ENCODE measurements around the gene QSOX1.

Gene QSOX1

DNA sequence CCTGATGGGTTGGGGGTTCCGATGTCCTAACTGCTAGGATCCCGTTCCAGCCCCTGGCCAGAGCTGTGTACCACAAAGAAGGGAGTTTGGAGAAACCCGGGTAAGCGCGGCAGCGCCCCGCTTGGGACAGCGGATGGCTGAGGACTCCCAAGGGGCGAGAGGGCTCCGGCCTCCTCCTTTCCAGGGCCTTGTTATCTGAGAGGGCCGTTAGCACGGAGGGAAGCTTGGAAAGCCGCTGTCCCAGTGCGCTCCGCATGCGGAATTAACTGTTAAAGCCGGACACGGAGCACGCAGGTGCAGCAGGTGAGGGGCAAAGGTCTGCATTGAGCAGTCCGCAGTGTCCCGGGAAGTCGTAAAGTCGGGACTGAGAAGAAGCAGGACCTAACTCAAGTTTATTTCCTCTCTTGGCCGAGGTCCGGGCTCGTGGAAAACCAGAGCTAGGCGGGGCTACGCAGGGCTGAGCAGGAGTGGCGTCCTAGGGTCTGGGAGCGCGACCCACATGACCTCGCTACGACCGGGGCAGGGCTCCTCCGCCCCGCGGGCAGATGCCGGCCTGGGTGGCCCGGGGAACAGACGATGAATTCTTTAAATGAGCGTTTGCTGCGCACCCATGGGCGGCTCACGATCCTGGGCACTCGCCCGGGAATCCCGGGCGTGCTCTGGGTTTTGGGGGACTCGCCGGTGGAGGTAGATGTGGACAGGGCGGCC lies 79.9 kb downstream of the QSOX1 start:
- DNase-seq (ENCODE audit: low spot score) = no peak

DNA sequence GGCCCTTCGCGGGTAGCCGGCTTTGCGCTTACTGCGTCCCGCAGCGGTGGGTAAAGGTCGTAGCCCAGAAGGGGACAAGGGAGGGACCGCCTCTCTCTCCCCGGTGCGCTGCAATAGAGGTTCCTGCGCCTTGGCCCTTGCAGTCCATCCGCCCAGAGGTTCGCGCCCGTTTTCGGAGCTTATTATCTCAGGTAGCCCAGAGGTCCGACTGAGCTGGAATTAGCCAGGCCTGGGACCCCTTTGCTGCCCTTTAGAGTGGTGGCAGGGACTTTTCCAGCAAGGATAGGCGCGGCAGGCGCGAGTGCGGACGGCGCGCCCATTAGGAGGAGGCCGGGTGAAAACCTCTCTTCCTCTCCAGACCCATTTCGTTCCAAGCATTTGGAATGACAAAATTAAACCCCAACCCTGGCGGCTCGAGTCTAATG lies 80.4 kb downstream of the QSOX1 start:
- DNase-seq (ENCODE audit: low spot score) = no peak

DNA sequence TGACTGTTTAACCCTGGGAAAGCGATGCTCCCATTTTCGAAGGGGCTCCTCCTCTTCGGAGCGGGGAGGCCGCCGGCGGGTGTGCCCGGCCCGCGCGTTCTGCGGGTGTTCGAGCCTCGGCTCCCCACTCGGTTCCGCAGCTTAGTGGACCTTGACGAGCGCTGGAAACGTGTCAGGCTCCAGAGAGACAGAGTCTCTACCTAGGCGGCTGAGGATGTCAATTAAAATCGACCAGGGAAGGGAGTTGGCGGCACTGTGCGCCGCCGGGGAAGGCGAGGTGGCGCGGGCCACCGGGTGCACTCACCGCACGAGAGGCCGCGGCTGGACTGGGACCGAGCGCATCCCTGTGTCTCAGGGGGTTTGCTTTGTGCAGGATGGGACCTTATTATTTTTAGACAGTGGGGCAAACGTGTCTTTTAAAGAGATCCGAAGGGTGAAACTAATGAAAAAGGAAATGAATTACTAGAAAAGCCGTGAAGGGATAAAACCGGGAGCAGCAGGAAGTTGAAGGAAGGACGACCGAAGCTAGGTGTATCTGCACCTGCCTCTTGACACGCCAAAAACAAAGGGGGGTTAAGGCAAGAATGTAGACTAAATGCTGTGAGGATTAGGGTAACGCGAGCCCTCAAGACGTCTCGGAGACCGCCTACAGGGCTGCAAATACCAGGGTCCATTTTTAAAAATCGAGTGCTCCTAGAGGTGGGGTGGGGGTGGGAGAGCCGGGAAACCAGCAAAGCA lies 81.0 kb downstream of the QSOX1 start:
- DNase-seq (ENCODE audit: low spot score) = no peak

DNA sequence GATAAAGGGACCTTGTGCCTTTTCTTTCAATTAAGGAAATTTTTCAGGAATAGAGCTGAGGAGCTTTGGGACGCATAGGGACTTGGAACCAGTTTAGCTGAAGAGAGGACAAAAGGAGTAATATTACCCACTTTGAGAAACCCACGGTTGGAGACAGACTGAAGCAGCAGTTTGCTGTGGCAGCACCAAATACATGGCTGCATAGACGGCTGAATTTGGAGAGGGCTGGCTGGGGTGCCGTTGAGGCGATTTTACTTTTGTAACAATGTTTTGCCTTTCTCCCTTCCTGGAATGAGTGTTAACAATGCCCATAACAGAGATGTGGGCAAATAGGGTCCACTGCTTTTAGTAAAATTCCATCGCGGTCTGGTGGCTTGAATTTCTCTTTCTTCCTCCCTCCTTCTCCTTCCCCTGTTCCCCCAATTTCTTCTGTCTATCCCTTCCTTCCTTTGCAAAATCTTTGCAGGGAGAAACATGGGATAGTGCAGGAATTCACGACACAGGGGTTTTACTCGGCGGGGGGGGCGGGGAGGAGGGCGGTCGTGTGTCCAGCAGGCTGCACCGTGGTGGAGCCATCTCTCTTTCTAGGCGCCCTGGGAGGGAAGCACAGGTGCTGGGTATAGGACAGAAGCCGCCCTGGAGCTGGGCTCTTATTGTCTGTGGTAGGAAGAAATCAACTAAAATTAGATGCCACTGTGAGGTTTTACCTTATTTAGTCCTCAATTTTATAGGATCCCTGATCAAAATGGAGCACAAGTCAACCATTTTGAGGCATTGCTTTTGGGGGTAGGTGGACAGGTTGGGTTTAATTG lies 82.2 kb downstream of the QSOX1 start:
- DNase-seq (ENCODE audit: low spot score) = no peak

DNA sequence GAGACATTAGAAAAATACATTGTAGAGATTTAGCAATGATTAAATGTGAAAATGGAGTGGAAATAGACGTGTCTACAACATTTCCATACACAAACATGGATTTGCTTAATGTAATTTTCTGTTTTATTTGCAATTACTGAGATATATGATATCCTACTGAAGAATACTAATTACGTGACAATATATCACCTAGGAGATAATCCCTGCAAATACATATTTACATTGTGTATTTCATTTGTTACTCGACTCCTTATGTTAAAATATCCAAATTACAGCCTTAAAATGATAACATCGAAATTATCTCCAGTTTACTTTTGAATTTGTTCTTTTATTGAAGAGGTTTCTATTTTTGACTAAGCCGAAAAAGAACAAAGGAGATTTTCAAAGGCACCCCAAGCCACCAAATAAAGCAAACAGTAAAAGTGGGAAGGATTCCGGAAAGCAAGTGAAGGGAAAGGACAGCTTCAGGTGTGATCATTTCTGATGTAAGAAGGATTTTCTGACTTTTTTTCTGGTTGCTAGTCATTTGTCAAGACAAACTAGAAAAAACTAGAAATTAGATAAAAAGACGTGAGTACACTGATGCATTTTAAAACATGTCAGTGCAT lies 83.3 kb downstream of the QSOX1 start:
- DNase-seq (ENCODE audit: low spot score) = no peak

DNA sequence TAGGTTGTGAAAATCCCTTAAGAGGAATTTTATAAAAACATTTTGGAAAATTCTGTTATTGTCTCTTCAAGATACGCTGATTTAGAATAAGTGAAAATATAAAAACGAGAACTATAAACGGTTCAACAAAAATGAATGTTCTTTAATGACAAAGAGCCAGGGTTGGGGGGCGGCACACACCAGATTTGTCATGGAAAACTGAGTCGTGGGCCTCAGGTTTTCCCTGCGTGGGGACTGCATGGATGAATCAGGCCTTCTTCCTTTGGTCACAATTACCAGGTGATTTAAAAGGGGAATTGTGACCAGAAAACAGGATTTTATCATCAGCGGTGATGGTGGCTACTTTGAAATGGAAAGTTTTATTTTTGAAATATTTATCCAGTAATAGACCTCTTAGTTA lies 84.0 kb downstream of the QSOX1 start:
- DNase-seq (ENCODE audit: low spot score) = no peak

DNA sequence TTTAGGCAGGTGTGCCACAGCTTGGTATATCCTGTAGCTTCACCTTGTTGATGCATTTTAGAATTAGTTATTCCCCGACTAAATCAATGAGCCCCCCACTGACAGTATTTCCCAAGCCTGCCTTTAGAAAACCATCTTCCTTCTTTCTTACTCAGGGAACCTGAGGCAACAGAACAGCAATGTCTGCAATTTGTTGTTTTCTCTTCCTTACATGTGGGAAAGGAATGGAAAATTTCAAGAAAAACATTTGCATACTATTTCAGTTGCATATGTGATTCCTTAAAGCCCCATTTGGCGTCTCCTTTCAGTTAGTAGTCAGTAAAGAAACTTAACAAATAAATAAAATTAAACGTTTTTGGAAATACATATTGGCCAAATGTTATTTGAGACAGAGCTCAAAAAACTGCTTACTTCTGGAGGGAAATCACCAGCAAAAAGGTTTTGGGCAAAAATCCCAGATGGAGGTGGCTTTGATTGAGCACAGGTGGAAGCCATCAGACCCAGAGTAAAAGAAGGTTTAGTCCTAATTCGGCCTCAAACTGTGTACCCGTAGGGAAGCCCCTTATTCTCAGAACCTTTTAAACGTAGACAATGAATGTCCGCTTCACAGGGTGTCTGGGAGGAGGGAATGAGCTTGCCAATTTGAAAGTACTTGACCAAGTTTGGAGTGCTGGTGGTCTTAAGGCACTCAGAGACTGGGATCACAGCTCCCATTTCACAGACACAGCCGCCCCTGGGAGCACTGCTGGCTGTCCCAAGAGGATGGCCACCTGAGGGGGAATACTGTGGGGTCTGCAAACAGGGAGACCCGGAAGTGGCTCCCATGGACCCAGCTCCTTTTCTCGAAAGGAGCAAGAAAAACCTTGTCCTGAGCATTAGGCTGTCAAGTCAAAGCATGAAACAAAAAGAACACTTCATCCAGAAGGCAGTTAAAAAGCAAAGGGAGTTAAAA lies 84.8 kb downstream of the QSOX1 start:
- no peak for DNase-seq (ENCODE audit: low spot score)

DNA sequence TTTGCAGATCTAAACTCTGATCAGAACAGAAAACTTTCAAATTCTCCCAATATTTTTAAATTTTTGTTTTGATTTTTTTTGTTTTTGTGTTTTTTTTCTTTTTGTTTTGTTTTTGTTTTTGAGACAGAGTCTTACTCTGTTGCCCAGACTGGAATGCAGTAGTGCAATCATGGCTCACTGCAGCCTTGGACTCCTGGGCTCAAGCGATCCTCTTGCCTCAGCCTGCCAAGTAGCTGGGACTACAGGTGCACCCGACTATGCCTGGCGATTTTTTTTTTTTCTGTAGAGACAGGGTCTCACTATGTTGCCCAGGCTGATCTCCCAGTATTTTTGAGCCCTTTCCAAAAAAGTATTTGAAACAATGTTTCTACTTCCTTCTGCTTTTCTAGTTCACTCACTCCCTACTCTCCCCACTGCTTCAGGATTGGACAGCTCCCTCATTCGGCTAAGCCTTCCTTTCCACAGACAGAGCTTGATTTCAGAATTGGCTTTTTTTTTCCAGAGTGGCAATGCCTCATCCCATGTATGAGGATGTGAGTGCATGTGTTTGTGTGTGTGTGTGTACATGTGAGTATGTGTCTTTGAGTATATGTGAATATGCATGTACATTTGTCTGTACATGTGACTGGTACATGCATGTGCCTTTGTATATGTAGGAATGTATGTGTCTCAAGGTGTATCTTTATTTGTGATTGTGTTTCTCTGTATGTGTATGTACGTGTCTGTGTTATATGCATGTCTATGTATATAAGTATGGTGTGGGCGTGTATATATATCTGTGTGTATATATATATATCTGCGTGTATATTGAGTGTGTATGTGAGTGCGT lies 87.3 kb downstream of the QSOX1 start:
- DNase-seq (ENCODE audit: low spot score) = no peak

DNA sequence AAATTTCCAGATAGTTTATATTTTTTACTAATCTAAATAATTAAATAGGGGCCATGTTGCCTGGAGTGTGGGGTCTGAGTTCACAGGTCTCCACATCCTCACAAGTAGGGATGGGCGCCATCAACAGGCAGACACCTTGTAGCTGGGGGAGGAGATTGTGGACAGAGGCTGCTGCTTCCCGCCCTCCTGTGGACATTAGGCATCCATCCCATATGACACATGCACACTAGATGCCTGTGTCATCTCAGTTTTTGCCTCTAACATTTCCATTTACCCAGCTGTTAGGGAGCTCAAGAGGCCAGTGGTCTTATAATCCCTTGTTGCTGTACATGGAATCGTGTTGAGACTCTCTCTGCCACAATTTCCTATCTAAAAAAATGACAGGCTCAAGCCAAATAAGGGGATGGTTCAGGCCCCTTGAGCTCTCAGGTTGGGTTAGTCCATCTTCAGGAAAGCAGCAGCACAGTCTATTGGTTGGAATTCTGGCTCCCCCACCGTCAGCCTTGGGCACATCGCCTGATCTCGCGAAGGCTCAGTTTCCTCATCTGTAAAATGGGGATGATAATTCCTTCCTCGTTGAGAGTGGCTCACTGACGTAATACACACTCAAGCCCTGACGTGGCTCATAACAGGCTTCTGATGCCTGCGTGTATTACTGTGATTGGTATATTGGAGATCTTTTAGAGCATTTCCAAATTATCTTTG lies 89.0 kb downstream of the QSOX1 start:
- no peak for DNase-seq (ENCODE audit: low spot score)

DNA sequence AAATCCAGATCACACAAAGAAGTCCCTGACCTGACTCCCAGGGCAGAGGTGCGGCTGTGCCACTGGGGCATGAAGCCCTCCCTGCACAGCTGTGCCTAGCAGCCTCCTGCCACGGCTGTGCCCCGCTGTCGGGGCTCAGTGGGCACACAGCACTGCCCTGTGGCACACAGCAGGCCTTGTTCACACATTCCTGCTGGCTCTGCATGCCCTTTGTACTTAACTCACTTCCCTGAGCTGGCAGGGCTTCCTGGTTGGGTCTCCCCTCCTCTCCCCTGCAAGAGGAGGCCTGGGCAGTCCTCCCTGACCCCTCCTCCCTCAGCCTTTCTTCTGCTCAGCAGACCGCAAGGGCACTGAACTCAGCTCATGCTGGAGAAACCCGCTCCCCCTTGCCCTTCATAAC lies 90.2 kb downstream of the QSOX1 start:
- DNase-seq (ENCODE audit: low spot score) = no peak

DNA sequence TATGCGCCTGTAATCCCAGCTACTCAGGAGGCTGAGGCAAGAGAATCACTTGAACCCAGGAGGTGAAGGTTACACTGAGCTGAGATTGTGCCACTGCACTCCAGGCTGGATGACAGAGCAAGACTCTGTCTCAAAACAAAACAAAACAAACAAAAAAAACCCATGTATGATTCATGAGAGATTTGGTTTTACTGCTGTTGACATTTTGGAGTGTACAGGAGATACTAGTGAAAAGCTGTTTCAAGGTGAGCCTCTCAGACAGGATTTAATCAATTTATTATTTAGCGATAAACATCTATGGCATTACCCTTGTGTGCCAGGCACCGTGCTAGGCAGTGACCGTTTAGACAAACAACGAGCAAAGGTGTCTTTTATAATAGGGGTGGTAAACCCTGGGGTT lies 91.9 kb downstream of the QSOX1 start:
- DNase-seq (ENCODE audit: low spot score) = no peak

DNA sequence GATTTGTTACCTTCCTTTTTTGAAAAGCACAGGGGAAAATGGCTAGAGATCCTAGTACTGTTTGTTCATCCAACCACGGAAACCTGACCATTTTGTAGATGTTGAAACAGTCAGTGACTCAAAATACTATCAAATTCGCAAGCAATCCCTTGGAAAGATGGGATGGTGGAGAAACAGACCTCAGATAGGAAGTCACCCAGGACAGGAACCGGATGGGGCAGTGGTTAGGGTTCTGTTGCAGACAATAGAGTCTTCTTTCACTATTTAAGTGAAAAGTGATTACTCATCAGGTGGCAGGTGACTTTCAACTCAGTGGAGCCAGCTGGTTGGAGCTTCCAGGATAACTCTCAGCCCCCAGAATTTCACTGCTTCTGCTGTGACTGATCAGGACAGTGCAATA lies 92.4 kb downstream of the QSOX1 start:
- no peak for DNase-seq (ENCODE audit: low spot score)

DNA sequence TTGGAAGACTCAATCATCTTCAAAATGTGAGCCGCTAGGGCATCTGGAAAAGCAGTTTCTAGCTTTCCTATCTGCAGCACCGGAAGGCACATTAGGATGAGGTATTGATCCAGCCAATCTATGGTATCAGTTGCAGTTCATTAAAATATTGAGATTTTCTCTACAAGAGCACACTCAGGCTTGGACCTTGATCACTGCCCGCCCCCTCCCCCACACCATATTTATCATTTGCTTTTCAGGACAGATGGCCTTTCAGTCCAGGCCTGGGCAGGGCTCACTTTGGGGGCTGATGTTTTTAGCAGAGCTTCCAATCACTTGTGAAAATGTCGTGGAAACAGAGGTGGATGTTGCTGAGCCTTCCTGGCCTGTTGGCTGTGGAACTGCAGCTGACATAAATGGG lies 92.9 kb downstream of the QSOX1 start:
- DNase-seq (ENCODE audit: low spot score) = no peak

DNA sequence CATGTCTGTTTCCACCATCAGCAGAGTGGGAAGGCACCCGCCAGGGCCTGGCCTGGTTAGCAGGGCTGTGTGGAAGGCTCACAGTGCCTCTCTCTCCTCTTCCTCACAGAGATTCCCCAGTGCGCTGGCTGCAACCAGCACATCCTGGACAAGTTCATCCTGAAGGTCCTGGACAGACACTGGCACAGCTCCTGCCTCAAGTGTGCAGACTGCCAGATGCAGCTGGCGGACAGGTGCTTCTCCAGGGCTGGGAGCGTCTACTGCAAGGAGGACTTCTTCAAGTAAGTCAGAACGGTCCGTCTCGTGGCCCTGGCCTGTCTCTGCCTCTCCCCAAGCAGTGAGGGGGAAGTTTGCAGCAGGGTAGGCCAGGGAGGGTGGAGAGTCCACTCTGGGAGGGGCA lies 93.5 kb downstream of the QSOX1 start:
- no peak for DNase-seq (ENCODE audit: low spot score)

DNA sequence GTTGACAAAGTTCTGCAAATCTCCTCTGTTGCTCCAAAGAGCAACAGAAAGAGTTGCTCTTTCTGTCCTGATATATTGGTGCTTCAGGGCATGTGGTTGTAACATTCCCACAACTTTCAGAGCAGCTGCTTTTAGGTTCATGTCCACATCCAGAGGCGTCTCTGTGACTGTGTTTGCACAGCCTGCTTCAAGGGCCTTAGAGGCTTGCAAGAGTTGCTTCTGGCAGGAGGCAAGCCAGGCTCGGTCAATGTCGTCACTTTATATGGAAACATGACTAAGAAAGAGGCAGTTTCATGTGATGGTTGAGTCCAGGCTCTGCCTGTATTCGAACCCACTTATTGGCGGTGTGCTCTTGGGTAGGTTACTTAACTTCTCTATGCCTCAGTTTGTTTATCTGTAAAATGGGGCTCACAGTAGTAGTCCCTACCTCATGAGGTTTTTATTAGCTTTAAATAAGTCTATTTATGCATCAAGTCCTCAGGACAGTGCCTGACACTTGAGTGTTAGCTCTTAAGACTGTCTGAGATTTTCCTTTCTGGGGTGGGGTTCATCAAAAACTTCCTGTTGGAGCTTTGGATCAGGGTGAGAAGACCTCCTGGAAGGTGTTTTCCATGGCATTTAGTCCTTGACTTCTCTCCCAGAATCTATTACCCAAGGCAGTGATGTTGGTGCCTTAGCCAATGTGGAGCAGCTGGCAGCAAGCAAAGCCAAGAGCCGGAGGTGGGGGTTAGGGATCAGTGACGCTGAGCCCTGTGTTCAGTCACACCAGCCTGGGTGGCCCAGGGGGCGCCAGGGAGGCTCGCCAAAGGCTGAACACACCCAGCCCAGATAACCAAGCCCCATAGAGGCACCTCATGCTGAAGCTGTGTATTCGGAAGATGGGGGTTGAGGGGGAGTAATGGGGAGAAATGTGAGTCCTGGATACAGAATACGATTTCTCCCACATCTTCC lies 94.3 kb downstream of the QSOX1 start:
- no peak for DNase-seq (ENCODE audit: low spot score)

DNA sequence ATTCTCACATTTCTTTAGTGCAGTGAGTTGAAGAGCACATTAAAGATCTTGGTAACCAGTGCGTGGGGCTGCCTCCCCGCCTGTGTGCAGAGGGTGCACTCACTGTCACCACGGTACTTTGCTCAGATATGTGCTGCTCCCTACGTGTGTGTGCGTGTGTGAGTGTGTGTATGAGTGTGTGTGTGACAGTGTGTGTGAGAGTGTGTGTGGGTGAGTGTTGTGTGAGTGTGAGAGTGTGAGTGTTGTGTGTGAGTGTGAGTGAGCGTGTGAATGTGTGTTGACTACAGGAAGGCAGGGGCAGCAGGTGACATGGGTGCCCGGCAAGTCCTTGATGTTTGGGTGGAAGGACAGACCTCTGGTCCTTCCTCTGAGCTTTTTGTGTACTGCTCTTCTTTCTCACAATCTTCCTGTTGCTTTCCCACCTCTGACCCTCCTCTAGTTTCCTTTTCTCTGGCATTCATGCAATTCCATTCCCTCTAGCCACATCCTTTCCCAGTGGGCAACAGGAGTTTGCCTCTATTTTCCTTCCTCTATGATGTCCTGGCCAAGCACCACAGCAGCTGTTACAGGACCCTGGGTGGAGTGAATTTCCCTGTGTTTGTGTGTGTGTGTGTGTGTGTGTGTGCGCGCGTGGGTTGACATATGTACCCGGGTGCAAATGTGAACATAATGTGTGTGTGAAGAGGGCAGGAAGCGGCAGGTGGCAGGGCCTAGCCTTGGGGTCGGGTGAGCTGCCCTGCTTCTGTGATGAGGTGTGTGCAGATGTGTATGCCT lies 95.2 kb downstream of the QSOX1 start:
- no peak for DNase-seq (ENCODE audit: low spot score)

DNA sequence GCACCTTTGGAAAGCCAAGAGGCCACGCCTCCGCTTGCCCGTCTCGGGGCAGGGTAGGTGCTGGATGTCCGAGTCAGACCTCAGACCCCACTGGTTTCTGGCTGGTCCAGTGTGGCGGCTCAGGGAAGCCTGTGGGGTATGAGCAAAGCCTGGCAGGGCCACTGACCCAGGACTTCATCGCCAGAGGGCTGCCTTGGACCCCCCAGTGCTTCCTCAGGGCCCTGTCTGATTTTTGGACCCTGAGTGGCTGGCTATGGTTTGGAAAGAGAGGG lies 95.8 kb downstream of the QSOX1 start:
- DNase-seq (ENCODE audit: low spot score) = no peak

DNA sequence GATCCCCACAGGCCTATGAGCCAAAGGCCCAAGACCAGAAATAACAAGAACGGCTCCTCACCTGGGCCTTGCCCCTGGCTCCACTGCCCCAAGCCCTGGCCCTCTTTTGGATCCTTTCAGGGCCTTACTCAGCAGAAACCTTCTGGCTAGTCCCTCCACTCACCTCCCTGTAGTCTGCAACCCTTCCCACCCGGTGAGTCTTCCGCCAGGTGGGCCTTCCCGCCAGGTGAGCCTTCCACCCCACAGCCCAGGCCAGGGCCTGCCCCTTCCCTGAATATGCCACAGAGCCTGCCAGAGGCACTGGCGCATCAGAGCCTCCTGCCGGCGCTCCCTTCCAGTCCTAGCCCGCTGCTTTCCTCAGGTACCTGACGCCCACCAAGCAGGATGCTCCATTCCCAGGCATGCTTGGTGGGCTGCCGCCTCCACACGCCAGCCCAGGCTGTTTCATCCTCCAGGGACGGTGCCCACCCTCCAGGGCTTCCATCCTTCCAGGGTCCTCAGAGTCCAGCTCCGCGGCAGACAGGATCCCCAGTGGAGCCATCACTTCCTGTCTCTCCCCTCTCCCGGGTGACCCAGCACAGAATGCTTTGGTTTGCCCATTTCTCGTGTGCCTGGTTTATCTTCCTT lies 96.3 kb downstream of the QSOX1 start:
- no peak for DNase-seq (ENCODE audit: low spot score)
